Thyroid gland (tissue), 4 donors: ENCODE results near the gene DPF3.

Experiments used
- POLR2A ChIP-seq, 2 donors: fragments of 450-650 bp; IDR thresholded peaks; one replicate each; pipeline ENCODE4 v1.6.1; 2017; ENCODE audit warnings: antibody characterized with exemption in 2 of 2, mild to moderate bottlenecking in 2 of 2, moderate library complexity in 1 of 2
- TF ChIP-seq, protein P1 (sequence below), 6 experiments: fragments of 200-600 bp in 3 of 6; fragments of 450-650 bp in 3 of 6; sonication (generic) in 3 of 6; IDR thresholded peaks; one replicate each; pipeline ENCODE4 v1.5.1; 2016 to 2019; ENCODE audit warnings: antibody characterized with exemption in 6 of 6, mild to moderate bottlenecking in 2 of 6, inconsistent platforms in 1 of 6, moderate library complexity in 1 of 6

DNA sequence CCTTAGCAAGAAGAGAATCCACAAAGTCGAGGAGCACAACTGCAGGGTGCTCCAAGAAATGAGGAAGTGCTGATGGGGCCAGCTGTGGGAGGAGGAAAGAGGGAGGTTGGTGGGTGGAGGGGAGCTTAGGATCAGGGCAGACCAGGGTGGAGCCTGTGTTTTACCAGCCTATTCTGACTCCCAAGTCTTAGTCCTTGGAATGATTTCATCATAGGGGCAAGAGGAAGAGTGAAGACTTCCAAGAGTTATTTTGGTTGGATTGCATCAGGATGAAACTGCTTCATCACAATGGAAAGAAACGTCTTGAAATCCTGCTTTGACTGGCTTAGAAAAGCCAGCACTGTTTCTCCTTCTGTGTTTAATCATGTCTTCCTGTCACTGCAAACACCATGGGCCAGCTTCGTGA is 194.0 kb downstream of the DPF3 start:
- TF ChIP-seq, protein P1, sequence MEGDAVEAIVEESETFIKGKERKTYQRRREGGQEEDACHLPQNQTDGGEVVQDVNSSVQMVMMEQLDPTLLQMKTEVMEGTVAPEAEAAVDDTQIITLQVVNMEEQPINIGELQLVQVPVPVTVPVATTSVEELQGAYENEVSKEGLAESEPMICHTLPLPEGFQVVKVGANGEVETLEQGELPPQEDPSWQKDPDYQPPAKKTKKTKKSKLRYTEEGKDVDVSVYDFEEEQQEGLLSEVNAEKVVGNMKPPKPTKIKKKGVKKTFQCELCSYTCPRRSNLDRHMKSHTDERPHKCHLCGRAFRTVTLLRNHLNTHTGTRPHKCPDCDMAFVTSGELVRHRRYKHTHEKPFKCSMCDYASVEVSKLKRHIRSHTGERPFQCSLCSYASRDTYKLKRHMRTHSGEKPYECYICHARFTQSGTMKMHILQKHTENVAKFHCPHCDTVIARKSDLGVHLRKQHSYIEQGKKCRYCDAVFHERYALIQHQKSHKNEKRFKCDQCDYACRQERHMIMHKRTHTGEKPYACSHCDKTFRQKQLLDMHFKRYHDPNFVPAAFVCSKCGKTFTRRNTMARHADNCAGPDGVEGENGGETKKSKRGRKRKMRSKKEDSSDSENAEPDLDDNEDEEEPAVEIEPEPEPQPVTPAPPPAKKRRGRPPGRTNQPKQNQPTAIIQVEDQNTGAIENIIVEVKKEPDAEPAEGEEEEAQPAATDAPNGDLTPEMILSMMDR (IDR thresholded peaks at IDR 0.05): no peak
- TF ChIP-seq POLR2A (IDR thresholded peaks at IDR 0.05): no peak
